Measurements from ENCODE around the gene GUCD1.
A peak's percentile ranks its signal among the peaks of the same experiment; 100 is the strongest.
"Not testable (repeated sequence)": the region's sequence is repeated elsewhere in the genome, so short reads cannot be mapped to it uniquely, and the experiment has no call there.

Gene GUCD1

GRCh38 chr22:24554313-24555164 is at the start of gene GUCD1:
GUCD1 (minus strand) TSS chr22:24555138; CDS start chr22:24554991, 147 bp downstream.
- no peak for FAIRE-seq
- peak; percentile 10 for DNase-seq (ENCODE audit: low spot score)

GRCh38 chr22:24603770-24604629 is 49.1 kb upstream of the GUCD1 start:
- DNase-seq (ENCODE audit: low spot score): peak; percentile 74
- peak; percentile 85 for FAIRE-seq

- not testable (repeated sequence) for FAIRE-seq
Measured at GRCh38 chr22:24602847-24603769, 48.2 kb upstream of the GUCD1 start, which contains the start of gene GGT1. GGT1 (plus strand) TSS chr22:24603193; CDS start chr22:24611082, 7,889 bp downstream.

GRCh38 chr22:24602105-24602749 is 47.3 kb upstream of the GUCD1 start:
- FAIRE-seq: not testable (repeated sequence)

More at GRCh38 chr22:24602847-24603769, 48.2 kb upstream of the GUCD1 start, which contains the start of gene GGT1:
- peak; percentile 71 for DNase-seq (ENCODE audit: low spot score)

GRCh38 chr22:24601217-24602104 is 46.5 kb upstream of the GUCD1 start:
- DNase-seq (ENCODE audit: low spot score) (peak; percentile 71), FAIRE-seq (peak; percentile 93)

More at GRCh38 chr22:24602105-24602749, 47.3 kb upstream of the GUCD1 start:
- DNase-seq (ENCODE audit: low spot score): not testable (repeated sequence)

GRCh38 chr22:24599958-24600715 is 45.2 kb upstream of the GUCD1 start:
- FAIRE-seq; DNase-seq (ENCODE audit: low spot score): not testable (repeated sequence)

- FAIRE-seq: no peak
- no peak for DNase-seq (ENCODE audit: low spot score)
Measured at GRCh38 chr22:24599514-24599913, 44.6 kb upstream of the GUCD1 start.

- FAIRE-seq; DNase-seq (ENCODE audit: low spot score): not testable (repeated sequence)
Measured at GRCh38 chr22:24597076-24597475, 42.1 kb upstream of the GUCD1 start.

GRCh38 chr22:24595863-24596262 is 40.9 kb upstream of the GUCD1 start:
- no peak for DNase-seq (ENCODE audit: low spot score)
- FAIRE-seq: no peak

GRCh38 chr22:24595228-24595627 is 40.3 kb upstream of the GUCD1 start:
- no peak for FAIRE-seq
- DNase-seq (ENCODE audit: low spot score): no peak

- DNase-seq (ENCODE audit: low spot score): no peak
- FAIRE-seq: no peak
Measured at GRCh38 chr22:24594569-24595120, 39.7 kb upstream of the GUCD1 start.

- FAIRE-seq (peak; percentile 51), DNase-seq (ENCODE audit: low spot score) (peak; percentile 37)
Measured at GRCh38 chr22:24593836-24594568, 39.1 kb upstream of the GUCD1 start.

- not testable (repeated sequence) for FAIRE-seq; DNase-seq (ENCODE audit: low spot score)
Measured at GRCh38 chr22:24593559-24593835, 38.6 kb upstream of the GUCD1 start.

- FAIRE-seq (no peak), DNase-seq (ENCODE audit: low spot score) (peak; percentile 59)
Measured at GRCh38 chr22:24592851-24593558, 38.1 kb upstream of the GUCD1 start, which contains the start of gene LRRC75B. LRRC75B (minus strand) TSS chr22:24593073; CDS start chr22:24593039, 34 bp downstream.

- FAIRE-seq: no peak
- DNase-seq (ENCODE audit: low spot score): no peak
Measured at GRCh38 chr22:24592058-24592850, 37.3 kb upstream of the GUCD1 start.

GRCh38 chr22:24591286-24591830 is 36.4 kb upstream of the GUCD1 start:
- DNase-seq (ENCODE audit: low spot score): no peak
- no peak for FAIRE-seq

All from RCC 7860 (cell line).